HCT116 (cell line): ENCODE results near the gene TTC23L.

Experiments used
- CEBPB ChIP-seq: IDR thresholded peaks from 2 replicates; pipeline ENCODE4 v1.6.1; 2012; ENCODE audit warnings: low read depth
- EZH2 ChIP-seq: fragments of 200-600 bp; sonication (generic); IDR thresholded peaks from 2 replicates; pipeline ENCODE4 v1.6.1; 2017; ENCODE audit warnings: antibody characterized with exemption, mixed run types
- EZH2phosphoT487 ChIP-seq: fragments of 200-600 bp; IDR thresholded peaks from 2 replicates; pipeline ENCODE4 v1.6.1; 2018; ENCODE audit warnings: antibody characterized with exemption, borderline replicate concordance
- POLR2A ChIP-seq: IDR thresholded peaks from 2 replicates; pipeline ENCODE4 v1.7.0; 2011; ENCODE audit warnings: borderline replicate concordance; ENCODE audit not compliant: insufficient read depth, insufficient read length; ENCODE audit errors: extremely low read depth
- POLR2AphosphoS5 ChIP-seq: IDR thresholded peaks from 2 replicates; pipeline ENCODE4 v1.6.1; 2011; ENCODE audit warnings: mild to moderate bottlenecking, low read depth, low read length, moderate library complexity
- RAD21 ChIP-seq: IDR thresholded peaks from 2 replicates; pipeline ENCODE4 v1.6.1; 2012; ENCODE audit warnings: low read depth, mild to moderate bottlenecking
- SIN3A ChIP-seq: IDR thresholded peaks from 2 replicates; pipeline ENCODE4 v1.6.1; 2012; ENCODE audit warnings: low read depth
- SP1 ChIP-seq: IDR thresholded peaks from 2 replicates; pipeline ENCODE4 v1.6.1; 2012; ENCODE audit warnings: low read depth
- YY1 ChIP-seq: IDR thresholded peaks from 2 replicates; pipeline ENCODE4 v1.6.1; 2011; ENCODE audit warnings: low read length, low read depth, moderate library complexity, mild to moderate bottlenecking; ENCODE audit not compliant: insufficient replicate concordance; ENCODE audit errors: extremely low read depth
- ZNF274 ChIP-seq: fragments of 200-500 bp; sonication (Bioruptor generic); IDR thresholded peaks from 2 replicates; pipeline ENCODE4 v1.6.1; 2014; ENCODE audit warnings: mild to moderate bottlenecking, low read depth, low read length, inconsistent platforms
- TF ChIP-seq, protein P1 (sequence below): IDR thresholded peaks from 2 replicates; pipeline ENCODE4 v1.6.1; 2012; ENCODE audit warnings: low read depth
- TF ChIP-seq, protein P2 (sequence below), 3 experiments: fragments of 200-600 bp in 1 of 3; sonication (generic) in 1 of 3; IDR thresholded peaks in 2 of 3; conservative IDR thresholded peaks in 1 of 3; 2 replicates each; pipeline ENCODE4 v1.5.1; 2012 to 2017; ENCODE audit warnings: low read depth in 2 of 3, low read length in 2 of 3, antibody characterized with exemption in 1 of 3, borderline replicate concordance in 1 of 3, control low read depth in 1 of 3, mild to moderate bottlenecking in 1 of 3, mixed read lengths in 1 of 3, mixed run types in 1 of 3, moderate library complexity in 1 of 3; ENCODE audit not compliant: insufficient read depth in 1 of 3
- TF ChIP-seq, protein P3 (sequence below): IDR thresholded peaks from 2 replicates; pipeline ENCODE4 v1.6.1; 2012
- TF ChIP-seq, protein P4 (sequence below): IDR thresholded peaks from 2 replicates; pipeline ENCODE4 v1.6.1; 2011; ENCODE audit warnings: mild to moderate bottlenecking, low read length, moderate library complexity; ENCODE audit not compliant: insufficient replicate concordance; ENCODE audit errors: extremely low read depth

DNA sequence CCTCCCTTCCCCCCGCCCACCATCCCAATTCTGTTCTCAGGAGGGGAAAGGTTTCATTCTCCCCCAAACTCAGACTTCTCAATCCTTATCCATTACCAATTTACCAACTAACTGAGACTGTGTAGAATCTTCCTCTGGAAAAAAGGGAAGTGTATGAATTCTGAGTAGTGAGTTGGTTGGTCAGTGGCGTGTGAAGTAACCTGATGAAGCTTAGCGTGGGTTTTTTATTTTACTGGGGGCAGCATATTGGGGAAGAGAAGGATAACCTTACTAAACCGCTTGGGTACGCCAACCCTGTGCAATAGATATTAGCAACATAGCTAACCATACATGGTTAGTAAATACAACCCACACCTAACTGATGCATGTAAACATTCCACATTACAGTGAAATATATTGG lies 89.3 kb downstream of the TTC23L start:
- TF ChIP-seq EZH2 (no peak), YY1 (no peak), POLR2A (no peak), EZH2phosphoT487 (no peak), ZNF274 (no peak), POLR2AphosphoS5 (no peak), RAD21 (no peak), SP1 (no peak), SIN3A (no peak), CEBPB (no peak)
- TF ChIP-seq, protein P1, sequence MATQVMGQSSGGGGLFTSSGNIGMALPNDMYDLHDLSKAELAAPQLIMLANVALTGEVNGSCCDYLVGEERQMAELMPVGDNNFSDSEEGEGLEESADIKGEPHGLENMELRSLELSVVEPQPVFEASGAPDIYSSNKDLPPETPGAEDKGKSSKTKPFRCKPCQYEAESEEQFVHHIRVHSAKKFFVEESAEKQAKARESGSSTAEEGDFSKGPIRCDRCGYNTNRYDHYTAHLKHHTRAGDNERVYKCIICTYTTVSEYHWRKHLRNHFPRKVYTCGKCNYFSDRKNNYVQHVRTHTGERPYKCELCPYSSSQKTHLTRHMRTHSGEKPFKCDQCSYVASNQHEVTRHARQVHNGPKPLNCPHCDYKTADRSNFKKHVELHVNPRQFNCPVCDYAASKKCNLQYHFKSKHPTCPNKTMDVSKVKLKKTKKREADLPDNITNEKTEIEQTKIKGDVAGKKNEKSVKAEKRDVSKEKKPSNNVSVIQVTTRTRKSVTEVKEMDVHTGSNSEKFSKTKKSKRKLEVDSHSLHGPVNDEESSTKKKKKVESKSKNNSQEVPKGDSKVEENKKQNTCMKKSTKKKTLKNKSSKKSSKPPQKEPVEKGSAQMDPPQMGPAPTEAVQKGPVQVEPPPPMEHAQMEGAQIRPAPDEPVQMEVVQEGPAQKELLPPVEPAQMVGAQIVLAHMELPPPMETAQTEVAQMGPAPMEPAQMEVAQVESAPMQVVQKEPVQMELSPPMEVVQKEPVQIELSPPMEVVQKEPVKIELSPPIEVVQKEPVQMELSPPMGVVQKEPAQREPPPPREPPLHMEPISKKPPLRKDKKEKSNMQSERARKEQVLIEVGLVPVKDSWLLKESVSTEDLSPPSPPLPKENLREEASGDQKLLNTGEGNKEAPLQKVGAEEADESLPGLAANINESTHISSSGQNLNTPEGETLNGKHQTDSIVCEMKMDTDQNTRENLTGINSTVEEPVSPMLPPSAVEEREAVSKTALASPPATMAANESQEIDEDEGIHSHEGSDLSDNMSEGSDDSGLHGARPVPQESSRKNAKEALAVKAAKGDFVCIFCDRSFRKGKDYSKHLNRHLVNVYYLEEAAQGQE: no peak
- TF ChIP-seq, protein P2, sequence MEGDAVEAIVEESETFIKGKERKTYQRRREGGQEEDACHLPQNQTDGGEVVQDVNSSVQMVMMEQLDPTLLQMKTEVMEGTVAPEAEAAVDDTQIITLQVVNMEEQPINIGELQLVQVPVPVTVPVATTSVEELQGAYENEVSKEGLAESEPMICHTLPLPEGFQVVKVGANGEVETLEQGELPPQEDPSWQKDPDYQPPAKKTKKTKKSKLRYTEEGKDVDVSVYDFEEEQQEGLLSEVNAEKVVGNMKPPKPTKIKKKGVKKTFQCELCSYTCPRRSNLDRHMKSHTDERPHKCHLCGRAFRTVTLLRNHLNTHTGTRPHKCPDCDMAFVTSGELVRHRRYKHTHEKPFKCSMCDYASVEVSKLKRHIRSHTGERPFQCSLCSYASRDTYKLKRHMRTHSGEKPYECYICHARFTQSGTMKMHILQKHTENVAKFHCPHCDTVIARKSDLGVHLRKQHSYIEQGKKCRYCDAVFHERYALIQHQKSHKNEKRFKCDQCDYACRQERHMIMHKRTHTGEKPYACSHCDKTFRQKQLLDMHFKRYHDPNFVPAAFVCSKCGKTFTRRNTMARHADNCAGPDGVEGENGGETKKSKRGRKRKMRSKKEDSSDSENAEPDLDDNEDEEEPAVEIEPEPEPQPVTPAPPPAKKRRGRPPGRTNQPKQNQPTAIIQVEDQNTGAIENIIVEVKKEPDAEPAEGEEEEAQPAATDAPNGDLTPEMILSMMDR (IDR thresholded peaks at IDR 0.05 in 2 of 3, conservative IDR thresholded peaks at IDR 0.05 in 1 of 3; ENCODE audit: borderline replicate concordance in 1 of 3, insufficient read depth in 1 of 3, low read depth in 2 of 3, low read length in 2 of 3): no peak
- TF ChIP-seq, protein P3, sequence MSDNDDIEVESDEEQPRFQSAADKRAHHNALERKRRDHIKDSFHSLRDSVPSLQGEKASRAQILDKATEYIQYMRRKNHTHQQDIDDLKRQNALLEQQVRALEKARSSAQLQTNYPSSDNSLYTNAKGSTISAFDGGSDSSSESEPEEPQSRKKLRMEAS: no peak
- TF ChIP-seq, protein P4, sequence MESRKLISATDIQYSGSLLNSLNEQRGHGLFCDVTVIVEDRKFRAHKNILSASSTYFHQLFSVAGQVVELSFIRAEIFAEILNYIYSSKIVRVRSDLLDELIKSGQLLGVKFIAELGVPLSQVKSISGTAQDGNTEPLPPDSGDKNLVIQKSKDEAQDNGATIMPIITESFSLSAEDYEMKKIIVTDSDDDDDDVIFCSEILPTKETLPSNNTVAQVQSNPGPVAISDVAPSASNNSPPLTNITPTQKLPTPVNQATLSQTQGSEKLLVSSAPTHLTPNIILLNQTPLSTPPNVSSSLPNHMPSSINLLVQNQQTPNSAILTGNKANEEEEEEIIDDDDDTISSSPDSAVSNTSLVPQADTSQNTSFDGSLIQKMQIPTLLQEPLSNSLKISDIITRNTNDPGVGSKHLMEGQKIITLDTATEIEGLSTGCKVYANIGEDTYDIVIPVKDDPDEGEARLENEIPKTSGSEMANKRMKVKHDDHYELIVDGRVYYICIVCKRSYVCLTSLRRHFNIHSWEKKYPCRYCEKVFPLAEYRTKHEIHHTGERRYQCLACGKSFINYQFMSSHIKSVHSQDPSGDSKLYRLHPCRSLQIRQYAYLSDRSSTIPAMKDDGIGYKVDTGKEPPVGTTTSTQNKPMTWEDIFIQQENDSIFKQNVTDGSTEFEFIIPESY: no peak
